HepG2 (cell line): ENCODE data around the gene WFDC13. TPM values are rescaled to one million over a fixed set of nuclear protein-coding genes. Genes with fewer than 3 reads are reported as not detected.

Experiments
- ATAC-seq: fragments of 200-7000 bp; cut with Tn5 transposase; 3 replicates; pipeline ENCODE4 v1.9.1; 2020; ENCODE audit warnings: mild to moderate bottlenecking, moderate library complexity
- BruUV-seq: library from RNA; stranded (reverse); fragments of 400-500 nt; replicated peaks from 2 replicates; lab custom pipeline; 2021; lab: Mats Ljungman, UMichigan
- CTCF ChIA-PET: fragments of 300-600 bp; formaldehyde crosslinking; extraction: SDS; loops from one replicate; lab custom pipeline; 2021; ENCODE audit warnings: low total read pairs, inconsistent platforms, low intra/inter-chr PET ratio; lab: Yijun Ruan, JAX
- POLR2A ChIA-PET: fragments of 350-600 bp; sonication (Branson Sonifier 250); formaldehyde crosslinking; loops from one replicate; lab custom pipeline; 2020; ENCODE audit warnings: antibody characterized with exemption, inconsistent platforms; lab: Yijun Ruan, JAX
- DNase-seq: peaks from one replicate; pipeline ENCODE4 v3.0.0-alpha.2; 2015; ENCODE audit warnings: low spot score
- FAIRE-seq: peaks from 3 replicates; lab custom pipeline; 2011; peaks lifted over from hg19 to GRCh38; lab: Jason Lieb, UNC
- H2AFZ ChIP-seq: one replicate; pipeline ENCODE4 v1.6.1; 2011; ENCODE audit warnings: low read length, inconsistent platforms
- H3K27ac ChIP-seq: fragments of 300-600 bp; 3 replicates; pipeline ENCODE4 v1.8.0; 2011; ENCODE audit warnings: mixed run types, mild to moderate bottlenecking, mixed read lengths, low read length, inconsistent platforms; ENCODE audit not compliant: insufficient read depth; ENCODE audit errors: extremely low read length
- H3K27me3 ChIP-seq, 2 experiments: fragments of 200-600 bp in 1 of 2; 2 replicates in 1 of 2; 3 replicates in 1 of 2; pipeline versions ENCODE4 v1.6.0 to v1.8.0; 2011; ENCODE audit warnings: low read length in 2 of 2, mild to moderate bottlenecking in 2 of 2, moderate library complexity in 2 of 2, inconsistent platforms in 1 of 2; ENCODE audit not compliant: insufficient read depth in 2 of 2, control insufficient read depth in 1 of 2
- H3K36me3 ChIP-seq, 2 experiments: fragments of 200-600 bp in 1 of 2; replicated peaks in 1 of 2; 2 replicates in 1 of 2; 3 replicates in 1 of 2; pipeline versions ENCODE4 v1.5.1 to v1.8.0; 2011; ENCODE audit warnings: low read length in 2 of 2, inconsistent platforms in 1 of 2; ENCODE audit not compliant: insufficient read depth in 2 of 2, control insufficient read depth in 1 of 2
- H3K4me1 ChIP-seq: 2 replicates; pipeline ENCODE4 v1.5.1; 2012; ENCODE audit warnings: low read length, inconsistent platforms; ENCODE audit not compliant: insufficient read depth
- H3K4me2 ChIP-seq: 2 replicates; pipeline ENCODE4 v1.6.0; 2011; ENCODE audit warnings: low read depth, low read length, inconsistent platforms
- H3K4me3 ChIP-seq, 3 experiments: fragments of 200-600 bp in 1 of 3; sonication (generic), shearing (Covaris generic) in 1 of 3; replicated peaks in 1 of 3; 2 replicates each; pipeline ENCODE4 v1.5.1; 2011 to 2016; ENCODE audit warnings: low read length in 3 of 3, inconsistent platforms in 2 of 3, low read depth in 2 of 3, mild to moderate bottlenecking in 2 of 3, control low read depth in 1 of 3, mixed read lengths in 1 of 3; ENCODE audit not compliant: insufficient read depth in 1 of 3
- H3K79me2 ChIP-seq: one replicate; pipeline ENCODE4 v1.6.1; 2011; ENCODE audit warnings: low read length, inconsistent platforms; ENCODE audit not compliant: insufficient read depth
- H3K9ac ChIP-seq: 2 replicates; pipeline ENCODE4 v1.6.0; 2011; ENCODE audit warnings: mild to moderate bottlenecking, low read depth, low read length, inconsistent platforms; ENCODE audit not compliant: insufficient read depth
- H3K9me3 ChIP-seq: 2 replicates; pipeline ENCODE4 v1.5.1; 2012; ENCODE audit warnings: mild to moderate bottlenecking, low read length
- H4K20me1 ChIP-seq: 2 replicates; pipeline ENCODE4 v1.6.0; 2011; ENCODE audit warnings: inconsistent platforms, mild to moderate bottlenecking, low read length, moderate library complexity; ENCODE audit not compliant: insufficient read depth
- BATF2 ChIP-seq: sonication (generic); formaldehyde crosslinking; IDR thresholded peaks from 2 replicates; pipeline ENCODE4 v1.8.0; 2022; ENCODE audit warnings: mild to moderate bottlenecking, missing genetic modification reagents, moderate library complexity
- CC2D1A ChIP-seq: sonication (generic); formaldehyde crosslinking; IDR thresholded peaks from 2 replicates; pipeline ENCODE4 v1.8.1; 2023; ENCODE audit warnings: mild to moderate bottlenecking, missing genetic modification reagents
- GATAD1 ChIP-seq: IDR thresholded peaks from 2 replicates; pipeline ENCODE4 v1.6.1; 2016; ENCODE audit warnings: missing genetic modification reagents, missing compliant biosample characterization
- MAFF ChIP-seq: IDR thresholded peaks from 2 replicates; pipeline ENCODE4 v1.6.1; 2011; ENCODE audit warnings: low read depth, low read length, improper control_type of control experiment
- MAFK ChIP-seq, 2 experiments: IDR thresholded peaks in 1 of 2; conservative IDR thresholded peaks in 1 of 2; 2 replicates each; pipeline ENCODE4 v1.6.1; 2011; ENCODE audit warnings: improper control_type of control experiment in 2 of 2, low read length in 2 of 2
- NR0B2 ChIP-seq: sonication (generic); formaldehyde crosslinking; IDR thresholded peaks from 2 replicates; pipeline ENCODE4 v1.4.0; 2020; ENCODE audit warnings: mild to moderate bottlenecking, missing genetic modification reagents
- PATZ1 ChIP-seq: sonication (generic); formaldehyde crosslinking; IDR thresholded peaks from 2 replicates; pipeline ENCODE4 v1.4.0; 2020; ENCODE audit warnings: missing genetic modification reagents
- ZBTB20 ChIP-seq: sonication (generic); formaldehyde crosslinking; IDR thresholded peaks from 2 replicates; pipeline ENCODE4 v1.8.1; 2023; ENCODE audit warnings: missing genetic modification reagents, low read depth, mild to moderate bottlenecking, borderline replicate concordance
- ZBTB21 ChIP-seq: sonication (generic); formaldehyde crosslinking; IDR thresholded peaks from 2 replicates; pipeline ENCODE4 v1.4.0; 2020; ENCODE audit warnings: missing genetic modification reagents
- ZBTB7A ChIP-seq: sonication (generic); formaldehyde crosslinking; IDR thresholded peaks from 2 replicates; pipeline ENCODE4 v1.8.0; 2022; ENCODE audit warnings: mild to moderate bottlenecking, missing genetic modification reagents
- ZNF282 ChIP-seq: fragments of 450-650 bp; IDR thresholded peaks from 2 replicates; pipeline ENCODE4 v1.6.1; 2018; ENCODE audit not compliant: partially characterized antibody
- WGBS: methylation state at CpG from one replicate; pipeline ENCODE4 v1.1.6; 2017; ENCODE audit warnings: low lambda C conversion rate; 5-methylcytosine and 5-hydroxymethylcytosine counted together
- in situ Hi-C: cut with HindIII; loops from 2 replicates; pipeline ENCODE4 v1.10.0; 2017; ENCODE audit warnings: low pct_unique_long_range_greater_than_20kb; ENCODE audit not compliant: extremely low pct_ligation_motif_present
- intact Hi-C: fragments of 100-400 bp; cut with micrococcal nuclease; formaldehyde crosslinking; loops from one replicate; pipeline ENCODE4 v1.10.0; 2022; ENCODE audit not compliant: unreplicated experiment
- polyA plus RNA-seq, 8 experiments: library from polyadenylated mRNA; depleted of rRNA in 3 of 8; stranded (reverse) in 7 of 8; unstranded in 1 of 8; fragments of >200 nt; fragmentation: Illumina TruSeq in 4 of 8; extraction: Trizol in 4 of 8; gene quantifications; 2 replicates each; pipeline versions ENCODE4 v1.2.1 to v1.2.3, GENCODE V29; 2011 to 2016; ENCODE audit warnings: low read depth in 4 of 8, missing spikeins in 1 of 8, mixed read lengths in 1 of 8; ENCODE audit not compliant: insufficient read depth in 1 of 8
- total RNA-seq, 5 experiments: library from RNA; depleted of rRNA; stranded (reverse); fragments of >200 nt; fragmentation: Illumina TruSeq; extraction: Trizol; gene quantifications; 2 replicates each; pipeline ENCODE4 v1.2.3, GENCODE V29; 2016; ENCODE audit warnings: low read depth in 1 of 5

The WFDC13 gene
- total and polyA plus RNA-seq, 2 of the 13 experiments (the other 11 are each of a cell fraction or from before 2014, with no cell fraction given) = not detected

GRCh38 chr20:45742596-45742995 lies 40.8 kb downstream of the WFDC13 start:
- BruUV-seq = no TSS peak
- WGBS = 26% methylated on average over 4 of the region's 4 CpGs
- H3K9me3 ChIP-seq = no peaks in the 10 kb centered on the region
- no peaks in the 10 kb centered on the region for H3K36me3 ChIP-seq
- in situ Hi-C loops (no loop called here), intact Hi-C loops (no loop called here)
- no peak overlapping the region for H3K9ac ChIP-seq
- no peak overlapping the region for H2AFZ ChIP-seq
- TF ChIP-seq ZBTB21 (CRISPR knock-in tag) (no peak), PATZ1 (CRISPR knock-in tag) (no peak)
- FAIRE-seq = no peak
- no peak for DNase-seq
- CTCF ChIA-PET = no interaction called here
- no peaks in the 10 kb centered on the region for H3K4me1 ChIP-seq
- no peak overlapping the region for H3K27ac ChIP-seq
- no peak overlapping the region for H3K4me3 ChIP-seq
- H3K4me2 ChIP-seq = no peak overlapping the region
- no peaks in the 10 kb centered on the region for H4K20me1 ChIP-seq
- no peak for ATAC-seq
- H3K79me2 ChIP-seq = no peaks in the 10 kb centered on the region
- H3K27me3 ChIP-seq = no peaks in the 10 kb centered on the region; a peak in 1 of 5 replicates
- POLR2A ChIA-PET = no interaction called here

GRCh38 chr20:45745015-45745414 lies 43.2 kb downstream of the WFDC13 start:
- in situ Hi-C loops (no loop called here), intact Hi-C loops (no loop called here)
- H3K36me3 ChIP-seq = no peaks in the 10 kb centered on the region
- POLR2A ChIA-PET = no interaction called here
- CTCF ChIA-PET = no interaction called here
- H3K9me3 ChIP-seq = no peaks in the 10 kb centered on the region
- peaks cover 2 to 5% of the 10 kb centered on the region in 2 experiments; a peak in 1 of 5 replicates for H3K27me3 ChIP-seq
- no peak overlapping the region for H3K4me3 ChIP-seq
- no peaks in the 10 kb centered on the region for H3K79me2 ChIP-seq
- H4K20me1 ChIP-seq = no peaks in the 10 kb centered on the region
- H3K9ac ChIP-seq = no peak overlapping the region
- H3K4me2 ChIP-seq = no peak overlapping the region
- no peak for FAIRE-seq
- BruUV-seq = no TSS peak
- no peak overlapping the region for H3K27ac ChIP-seq
- H2AFZ ChIP-seq = no peak overlapping the region
- TF ChIP-seq ZBTB20 (CRISPR knock-in tag) = no peak
- peak; percentile 75 to 77 for TF ChIP-seq MAFK (conservative IDR thresholded peaks at IDR 0.05 in 1 of 2, IDR thresholded peaks at IDR 0.05 in 1 of 2; ENCODE audit: low read length in 2 of 2)
- no peak for TF ChIP-seq ZNF282
- no peak for TF ChIP-seq BATF2 (CRISPR knock-in tag)
- no peak for TF ChIP-seq CC2D1A (CRISPR knock-in tag)
- no peak for TF ChIP-seq GATAD1
- TF ChIP-seq PATZ1 (CRISPR knock-in tag) = no peak
- no peak for TF ChIP-seq NR0B2 (CRISPR knock-in tag)
- no peak for TF ChIP-seq ZBTB7A (CRISPR knock-in tag)
- TF ChIP-seq MAFF = peak; percentile 58
- DNase-seq = no peak
- ATAC-seq = no peak
- H3K4me1 ChIP-seq = no peaks in the 10 kb centered on the region
